H9 (cell line): ENCODE measurements around the gene CFAP99. TPM values are rescaled to one million over a fixed set of nuclear protein-coding genes. Genes with fewer than 3 reads are reported as not detected.

Experiments used
- DNase-seq: peaks from one replicate; pipeline ENCODE4 v3.0.0-alpha.2; 2017
- H2AFZ ChIP-seq: one replicate; pipeline ENCODE4 v1.6.1; 2013; ENCODE audit warnings: mild to moderate bottlenecking, low read length, control low read depth, moderate library complexity
- H2AK5ac ChIP-seq: 2 replicates; pipeline ENCODE4 v1.6.1; 2013; ENCODE audit warnings: low read length, control low read depth, mixed read lengths; ENCODE audit not compliant: insufficient read length
- H2BK120ac ChIP-seq: one replicate; pipeline ENCODE4 v1.6.1; 2013; ENCODE audit warnings: low read depth, mild to moderate bottlenecking, low read length, control low read depth, inconsistent platforms; ENCODE audit not compliant: poor library complexity, severe bottlenecking
- H2BK12ac ChIP-seq: 2 replicates; pipeline ENCODE4 v1.6.1; 2013; ENCODE audit warnings: low read length, control low read depth, mixed read lengths, low read depth; ENCODE audit not compliant: insufficient read length
- H2BK15ac ChIP-seq: 2 replicates; pipeline ENCODE4 v1.6.1; 2013; ENCODE audit warnings: low read depth, low read length, control low read depth
- H2BK20ac ChIP-seq: one replicate; pipeline ENCODE4 v1.6.1; 2013; ENCODE audit warnings: low read depth, mild to moderate bottlenecking, low read length, control low read depth, inconsistent platforms; ENCODE audit not compliant: poor library complexity, severe bottlenecking
- H2BK5ac ChIP-seq: 2 replicates; pipeline ENCODE4 v1.6.1; 2013; ENCODE audit warnings: low read length, control low read depth, mixed read lengths; ENCODE audit not compliant: insufficient read length
- H3K14ac ChIP-seq: 2 replicates; pipeline ENCODE4 v1.6.1; 2013; ENCODE audit warnings: low read length, control low read depth; ENCODE audit not compliant: insufficient read depth
- H3K18ac ChIP-seq: 2 replicates; pipeline ENCODE4 v1.6.1; 2013; ENCODE audit warnings: low read depth, mild to moderate bottlenecking, mixed read lengths, low read length, control low read depth; ENCODE audit not compliant: insufficient read length
- H3K23ac ChIP-seq: 2 replicates; pipeline ENCODE4 v1.6.1; 2013; ENCODE audit warnings: low read length, control low read depth, mixed read lengths, low read depth; ENCODE audit not compliant: insufficient read length
- H3K23me2 ChIP-seq: 2 replicates; pipeline ENCODE4 v1.6.1; 2013; ENCODE audit warnings: low read depth, mild to moderate bottlenecking, mixed read lengths, low read length, control low read depth; ENCODE audit not compliant: insufficient read length, poor library complexity, severe bottlenecking
- H3K27ac ChIP-seq: 2 replicates; pipeline ENCODE4 v1.5.1; 2013; ENCODE audit warnings: low read length, control low read depth, mixed read lengths, low read depth; ENCODE audit not compliant: insufficient read length
- H3K27me3 ChIP-seq: 2 replicates; pipeline ENCODE4 v1.6.1; 2013; ENCODE audit warnings: low read length, control low read depth, inconsistent platforms; ENCODE audit not compliant: insufficient read depth
- H3K4ac ChIP-seq: 2 replicates; pipeline ENCODE4 v1.6.1; 2013; ENCODE audit warnings: low read depth, mild to moderate bottlenecking, control low read depth, inconsistent platforms, low read length, moderate library complexity
- H3K4me1 ChIP-seq: 2 replicates; pipeline ENCODE4 v1.6.1; 2013; ENCODE audit warnings: low read length, control low read depth, inconsistent platforms; ENCODE audit not compliant: insufficient read depth
- H3K4me2 ChIP-seq: 2 replicates; pipeline ENCODE4 v1.6.1; 2013; ENCODE audit warnings: low read length, control low read depth, mixed read lengths; ENCODE audit not compliant: insufficient read length, insufficient read depth
- H3K56ac ChIP-seq: 2 replicates; pipeline ENCODE4 v1.6.1; 2013; ENCODE audit warnings: low read depth, mild to moderate bottlenecking, mixed read lengths, low read length, control low read depth; ENCODE audit not compliant: insufficient read length
- H3K79me1 ChIP-seq: 2 replicates; pipeline ENCODE4 v1.6.1; 2013; ENCODE audit warnings: low read depth, mild to moderate bottlenecking, moderate library complexity, low read length, control low read depth, inconsistent platforms; ENCODE audit not compliant: insufficient read depth, poor library complexity, severe bottlenecking
- H3K79me2 ChIP-seq: 2 replicates; pipeline ENCODE4 v1.6.1; 2013; ENCODE audit warnings: low read length, control low read depth, inconsistent platforms; ENCODE audit not compliant: insufficient read depth
- H3K9ac ChIP-seq: 2 replicates; pipeline ENCODE4 v1.6.1; 2013; ENCODE audit warnings: low read length, control low read depth, mixed read lengths; ENCODE audit not compliant: insufficient read length; ENCODE audit errors: extremely low read depth
- H3K9me3 ChIP-seq: one replicate; pipeline ENCODE4 v1.6.1; 2013; ENCODE audit warnings: low read depth, low read length, inconsistent platforms; ENCODE audit not compliant: control insufficient read depth
- H3T11ph ChIP-seq: one replicate; pipeline ENCODE4 v1.6.1; 2013; ENCODE audit warnings: mild to moderate bottlenecking, low read length, control low read depth, inconsistent platforms
- H4K20me1 ChIP-seq: one replicate; pipeline ENCODE4 v1.6.1; 2013; ENCODE audit not compliant: control insufficient read depth, insufficient read length, insufficient read depth
- H4K5ac ChIP-seq: 2 replicates; pipeline ENCODE4 v1.6.1; 2013; ENCODE audit warnings: low read depth, mild to moderate bottlenecking, mixed read lengths, low read length, control low read depth; ENCODE audit not compliant: insufficient read length
- H4K8ac ChIP-seq: replicated peaks from 2 replicates; pipeline ENCODE4 v1.6.1; 2013; ENCODE audit warnings: low read length, control low read depth, mixed read lengths, low read depth; ENCODE audit not compliant: insufficient read length
- H4K91ac ChIP-seq: 2 replicates; pipeline ENCODE4 v1.6.1; 2013; ENCODE audit warnings: low read depth, mild to moderate bottlenecking, moderate library complexity, mixed read lengths, low read length, control low read depth; ENCODE audit not compliant: insufficient read length
- H3K27ac Mint-ChIP-seq, 3 experiments: 2 replicates in 2 of 3; 3 replicates in 1 of 3; pipeline ENCODE4 v1.8.0; 2020 to 2021; ENCODE audit warnings: mixed read lengths in 3 of 3, mild to moderate bottlenecking in 1 of 3, moderate library complexity in 1 of 3
- H3K27me3 Mint-ChIP-seq: 2 replicates; pipeline ENCODE4 v1.8.0; 2021; ENCODE audit warnings: low read depth, mild to moderate bottlenecking, moderate library complexity, mixed read lengths
- H3K36me3 Mint-ChIP-seq, 3 experiments: 2 replicates in 2 of 3; 3 replicates in 1 of 3; pipeline ENCODE4 v1.8.0; 2020 to 2021; ENCODE audit warnings: low read depth in 3 of 3, mixed read lengths in 3 of 3; ENCODE audit not compliant: insufficient read depth in 1 of 3
- H3K4me1 Mint-ChIP-seq, 2 experiments: 2 replicates each; pipeline ENCODE4 v1.8.0; 2020; ENCODE audit warnings: mixed read lengths in 2 of 2
- H3K4me3 Mint-ChIP-seq, 2 experiments: 2 replicates in 1 of 2; 3 replicates in 1 of 2; pipeline ENCODE4 v1.8.0; 2020 to 2021; ENCODE audit warnings: mild to moderate bottlenecking in 2 of 2, mixed read lengths in 2 of 2, moderate library complexity in 1 of 2
- H3K9me3 Mint-ChIP-seq, 2 experiments: 2 replicates in 1 of 2; 3 replicates in 1 of 2; pipeline ENCODE4 v1.8.0; 2020; ENCODE audit warnings: mild to moderate bottlenecking in 2 of 2, mixed read lengths in 2 of 2, moderate library complexity in 1 of 2
- CTCF ChIP-seq: fragments of 200-600 bp; sonication (generic); conservative IDR thresholded peaks from 3 replicates; pipeline ENCODE4 v1.8.0; 2021; ENCODE audit warnings: antibody characterized with exemption, mild to moderate bottlenecking
- WGBS: extraction: QIAGEN DNeasy Blood & Tissue Kit; methylation state at CpG from one replicate; pipeline ENCODE4 v1.1.7; 2013; ENCODE audit warnings: missing lambda C conversion rate, low lambda C conversion rate, mixed read lengths; ENCODE audit not compliant: insufficient read length; ENCODE audit errors: extremely low coverage; 5-methylcytosine and 5-hydroxymethylcytosine counted together
- total RNA-seq: library from RNA; stranded (reverse); gene quantifications from 2 replicates; pipeline ENCODE4 v1.2.1, GENCODE V29; 2021

The CFAP99 gene
- total RNA-seq, 1 experiment from 2014 or later, result 0.35 TPM

DNA sequence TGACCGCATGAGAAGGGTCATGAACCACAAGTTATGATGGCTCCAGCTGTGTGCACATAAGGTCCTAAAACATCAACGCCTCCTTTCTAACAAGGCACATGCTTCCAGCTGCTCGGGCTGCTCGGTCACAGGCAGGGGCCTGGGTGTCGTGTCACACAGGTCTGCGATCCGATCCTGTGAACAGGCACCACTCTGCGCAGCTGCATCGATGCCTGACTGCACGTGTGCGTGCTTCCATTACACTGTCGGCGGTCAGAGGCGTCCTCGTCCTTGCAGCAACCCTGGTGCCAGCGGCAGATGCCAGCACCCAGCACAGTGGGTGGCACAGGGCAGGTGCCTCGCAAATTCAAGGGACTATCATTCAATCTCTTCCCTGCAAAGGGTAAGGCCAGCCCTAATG is 24.2 kb upstream of the CFAP99 start:
- no peak overlapping the region for H3K27ac ChIP-seq
- H3K4me1 ChIP-seq, result peaks cover 9% of the 10 kb centered on the region; the same call in 1 of the 2 replicates
- peak overlapping the region in 1 of 2 experiments; percentile 21; a peak in 2 of 5 replicates for H3K4me3 Mint-ChIP-seq
- H3K4ac ChIP-seq, result no peak overlapping the region
- no peak overlapping the region for H4K91ac ChIP-seq
- no peaks in the 10 kb centered on the region for H3K27me3 ChIP-seq
- H2AFZ ChIP-seq, result no peak overlapping the region
- no peak overlapping the region for H3K9ac ChIP-seq
- no peak overlapping the region for H2BK5ac ChIP-seq
- no peaks in the 10 kb centered on the region for H3K79me2 ChIP-seq
- no peak overlapping the region for H2BK12ac ChIP-seq
- no peak overlapping the region for H3K56ac ChIP-seq
- H3K27ac Mint-ChIP-seq, result no peak overlapping the region; a peak in 1 of 7 replicates
- H3K18ac ChIP-seq, result no peak overlapping the region
- H3K14ac ChIP-seq, result no peak overlapping the region
- no peak for TF ChIP-seq CTCF
- H3K4me2 ChIP-seq, result no peak overlapping the region
- H3K79me1 ChIP-seq, result no peaks in the 10 kb centered on the region
- H4K5ac ChIP-seq, result no peak overlapping the region
- no peak overlapping the region for H3T11ph ChIP-seq
- peaks cover 19% of the 10 kb centered on the region for H3K27me3 Mint-ChIP-seq
- no peak overlapping the region for H2AK5ac ChIP-seq
- no peaks in the 10 kb centered on the region for H3K9me3 ChIP-seq
- H2BK20ac ChIP-seq, result no peak overlapping the region
- H2BK120ac ChIP-seq, result no peak overlapping the region
- H2BK15ac ChIP-seq, result no peak overlapping the region
- H3K9me3 Mint-ChIP-seq, result no peaks in the 10 kb centered on the region; a peak in 1 of 5 replicates
- no peak overlapping the region for H4K8ac ChIP-seq
- H3K23ac ChIP-seq, result no peak overlapping the region
- peaks cover 38 to 50% of the 10 kb centered on the region in 2 experiments for H3K4me1 Mint-ChIP-seq
- H3K23me2 ChIP-seq, result peaks cover 5% of the 10 kb centered on the region
- WGBS, result no CpG with 5 or more reads among the region's 17 CpGs
- DNase-seq, result no peak
- no peaks in the 10 kb centered on the region for H3K36me3 Mint-ChIP-seq
- H4K20me1 ChIP-seq, result peaks cover 2% of the 10 kb centered on the region
